Endothelial cell of umbilical vein (primary cell): ENCODE results near the gene LY9. TPM values are rescaled to one million over a fixed set of nuclear protein-coding genes. Genes with fewer than 3 reads are reported as not detected.

Source experiments
- BruUV-seq: library from RNA; stranded (reverse); fragments of 400-500 nt; replicated peaks from 2 replicates; lab custom pipeline; 2021; lab: Mats Ljungman, UMichigan
- CTCF ChIA-PET: fragments of 300-600, 350-600 bp; sonication (Branson Sonifier 250); formaldehyde crosslinking; loops from one replicate; lab custom pipeline; 2021; ENCODE audit warnings: antibody characterized with exemption, inconsistent platforms; lab: Charles Lee
- POLR2A ChIA-PET: fragments of 300-600, 350-600 bp; sonication (Branson Sonifier 250); formaldehyde crosslinking; loops from one replicate; lab custom pipeline; 2021; ENCODE audit warnings: antibody characterized with exemption, inconsistent platforms; lab: Charles Lee
- DNase-seq: peaks from one replicate; pipeline ENCODE4 v3.0.0-alpha.2; 2011; ENCODE audit warnings: low read depth, low spot score
- FAIRE-seq: peaks from 2 replicates; lab custom pipeline; 2011; peaks lifted over from hg19 to GRCh38; lab: Jason Lieb, UNC
- H2AFZ ChIP-seq: 2 replicates; pipeline ENCODE4 v1.6.0; 2012; ENCODE audit warnings: low read depth, low read length, control low read depth, inconsistent platforms
- H3K27ac ChIP-seq: 2 replicates; pipeline ENCODE4 v1.5.1; 2011; ENCODE audit warnings: low read depth, mild to moderate bottlenecking, control low read depth, low read length, moderate library complexity; ENCODE audit not compliant: insufficient read depth
- H3K27me3 ChIP-seq, 2 experiments: 2 replicates each; pipeline versions ENCODE4 v1.6.0 to v1.6.1; 2011; ENCODE audit warnings: low read length in 2 of 2, mixed read lengths in 1 of 2; ENCODE audit not compliant: control insufficient read depth in 2 of 2, insufficient read depth in 2 of 2
- H3K36me3 ChIP-seq, 2 experiments: 2 replicates in 1 of 2; 3 replicates in 1 of 2; pipeline ENCODE4 v1.5.1; 2011; ENCODE audit warnings: low read length in 2 of 2, mild to moderate bottlenecking in 1 of 2, moderate library complexity in 1 of 2; ENCODE audit not compliant: control insufficient read depth in 2 of 2, insufficient read depth in 2 of 2; ENCODE audit errors: extremely low read depth in 1 of 2
- H3K4me1 ChIP-seq: 3 replicates; pipeline ENCODE4 v1.5.1; 2011; ENCODE audit warnings: mild to moderate bottlenecking, low read length; ENCODE audit not compliant: control insufficient read depth, insufficient read depth; ENCODE audit errors: extremely low read depth
- H3K4me2 ChIP-seq: 2 replicates; pipeline ENCODE4 v1.6.1; 2011; ENCODE audit warnings: low read length, control low read depth, mixed read lengths; ENCODE audit not compliant: insufficient read depth
- H3K4me3 ChIP-seq, 3 experiments: fragments of 200-600 bp in 1 of 3; sonication (generic), shearing (Covaris generic) in 1 of 3; replicated peaks in 1 of 3; 2 replicates each; pipeline ENCODE4 v1.5.1; 2011 to 2016; ENCODE audit warnings: control low read depth in 3 of 3, low read length in 3 of 3, mild to moderate bottlenecking in 2 of 3, inconsistent platforms in 1 of 3, low read depth in 1 of 3, moderate library complexity in 1 of 3; ENCODE audit not compliant: insufficient read depth in 1 of 3
- H3K79me2 ChIP-seq: 2 replicates; pipeline ENCODE4 v1.6.0; 2012; ENCODE audit warnings: low read length, inconsistent platforms; ENCODE audit not compliant: control insufficient read depth, insufficient read depth
- H3K9ac ChIP-seq: replicated peaks from 2 replicates; pipeline ENCODE3; 2011; ENCODE audit warnings: low read length, control low read depth; ENCODE audit not compliant: insufficient read depth; ENCODE audit errors: extremely low read depth
- H3K9me1 ChIP-seq: replicated peaks from 3 replicates; pipeline ENCODE4 v1.6.0; 2011; ENCODE audit warnings: mild to moderate bottlenecking, low read length; ENCODE audit not compliant: control insufficient read depth, insufficient read depth; ENCODE audit errors: extremely low read depth
- H3K9me3 ChIP-seq: replicated peaks from 2 replicates; pipeline ENCODE4 v1.5.1; 2012; ENCODE audit warnings: low read length, inconsistent platforms; ENCODE audit not compliant: control insufficient read depth, insufficient read depth
- H4K20me1 ChIP-seq: replicated peaks from 2 replicates; pipeline ENCODE3; 2011; ENCODE audit warnings: mild to moderate bottlenecking, low read length; ENCODE audit not compliant: control insufficient read depth, insufficient read depth; ENCODE audit errors: extremely low read depth
- CTCF ChIP-seq, 2 donors: IDR thresholded peaks; 1 replicate in 1 of 2; 2 replicates in 1 of 2; pipeline ENCODE4 v1.5.1; 2011; ENCODE audit warnings: low read length in 2 of 2, mild to moderate bottlenecking in 2 of 2, moderate library complexity in 2 of 2, control low read depth in 1 of 2, inconsistent platforms in 1 of 2, low read depth in 1 of 2; ENCODE audit not compliant: insufficient read depth in 1 of 2; ENCODE audit errors: extremely low read depth in 1 of 2
- EZH2 ChIP-seq: IDR thresholded peaks from 2 replicates; pipeline ENCODE4 v1.6.1; 2012; ENCODE audit warnings: borderline replicate concordance, low read depth, mild to moderate bottlenecking, moderate library complexity, low read length, inconsistent platforms; ENCODE audit not compliant: severe bottlenecking
- FOS ChIP-seq: IDR thresholded peaks from 2 replicates; pipeline ENCODE4 v1.6.1; 2011; ENCODE audit warnings: mild to moderate bottlenecking, low read length, moderate library complexity, borderline replicate concordance; ENCODE audit not compliant: insufficient read depth
- GATA2 ChIP-seq: IDR thresholded peaks from 2 replicates; pipeline ENCODE4 v1.7.0; 2011; ENCODE audit warnings: low read depth, mild to moderate bottlenecking, moderate library complexity, mixed read lengths, low read length; ENCODE audit not compliant: insufficient read length, insufficient read depth
- JUN ChIP-seq: IDR thresholded peaks from 2 replicates; pipeline ENCODE4 v1.6.1; 2011; ENCODE audit warnings: borderline replicate concordance, low read depth; ENCODE audit not compliant: insufficient read length, insufficient read depth
- MAX ChIP-seq: IDR thresholded peaks from 2 replicates; pipeline ENCODE4 v1.6.1; 2011; ENCODE audit not compliant: insufficient read depth, insufficient read length
- MYC ChIP-seq: IDR thresholded peaks from one replicate; pipeline ENCODE4 v1.6.1; 2011; ENCODE audit warnings: mild to moderate bottlenecking, low read depth, low read length
- POLR2A ChIP-seq: IDR thresholded peaks from 2 replicates; pipeline ENCODE4 v1.6.1; 2012; ENCODE audit warnings: low read depth, mild to moderate bottlenecking, control low read depth, low read length
- POLR2AphosphoS5 ChIP-seq: IDR thresholded peaks from 2 replicates; pipeline ENCODE4 v1.6.1; 2012; ENCODE audit warnings: low read depth, mild to moderate bottlenecking, control low read depth, low read length, moderate library complexity; ENCODE audit not compliant: insufficient read depth
- dilution Hi-C: fragments of 300-500 bp; cut with MboI; formaldehyde crosslinking; loops from one replicate; pipeline ENCODE4 v1.15.0; 2019; ENCODE audit warnings: low sequenced_read_pairs; ENCODE audit not compliant: extremely low pct_ligation_motif_present
- intact Hi-C: fragments of 100-400 bp; cut with micrococcal nuclease; formaldehyde crosslinking; loops from one replicate; pipeline ENCODE4 v1.10.0; 2022
- polyA plus RNA-seq, 4 experiments: library from polyadenylated mRNA; depleted of rRNA in 3 of 4; stranded (reverse) in 3 of 4; unstranded in 1 of 4; fragments of >200 nt; gene quantifications; 2 replicates each; pipeline versions ENCODE4 v1.2.1 to v1.2.3, GENCODE V29; 2011 to 2012; ENCODE audit warnings: missing spikeins in 1 of 4
- total RNA-seq: library from RNA; stranded (reverse); gene quantifications from 2 replicates; pipeline ENCODE4 v1.2.3, GENCODE V29; 2021

The LY9 gene
- total and polyA plus RNA-seq, 2 donors (not counting 3 experiments of a cell fraction or from before 2014, with no cell fraction given) = not detected

- CTCF ChIA-PET = no interaction called here
- DNase-seq (no peak), FAIRE-seq (no peak)
- Histone ChIP-seq H3K4me1 (no peaks in the 10 kb centered on the region), H3K79me2 (no peaks in the 10 kb centered on the region), H3K4me3 (no peak overlapping the region), H3K9ac (no peak overlapping the region), H3K4me2 (no peak overlapping the region), H3K27ac (no peak overlapping the region), H3K9me3 (no peaks in the 10 kb centered on the region), H4K20me1 (no peaks in the 10 kb centered on the region), H3K36me3 (no peaks in the 10 kb centered on the region), H3K27me3 (peaks cover 2 to 7% of the 10 kb centered on the region in 2 experiments), H3K9me1 (no peaks in the 10 kb centered on the region), H2AFZ (no peak overlapping the region)
- intact Hi-C loops = no loop called here
- BruUV-seq = no TSS peak
- POLR2A ChIA-PET = no interaction called here
- TF ChIP-seq MYC = no peak
- no peak for TF ChIP-seq POLR2A
- TF ChIP-seq FOS = no peak
- TF ChIP-seq MAX = no peak
- no peak for TF ChIP-seq POLR2AphosphoS5
- TF ChIP-seq EZH2 = no peak
- TF ChIP-seq CTCF (IDR thresholded peaks at IDR 0.05; ENCODE audit: extremely low read depth in 1 of 2, insufficient read depth in 1 of 2, low read depth in 1 of 2, low read length in 2 of 2) = no peak
- TF ChIP-seq JUN = no peak
- TF ChIP-seq GATA2 = no peak
- dilution Hi-C loops = no loop called here
These were observed 43.6 kb upstream of the LY9 start for GRCh38 chr1:160752406-160752805.
